ENCODE data around the gene P4HA2.

P4HA2 gene

GRCh38 chr5:132227485-132228240 lies at the start of gene P4HA2:
TSS of gene P4HA2 (minus strand) at chr5:132227853. CDS start at chr5:132218626, 9,227 bp downstream.
- no peak for DNase-seq (ENCODE audit: low read depth, low spot score)

- DNase-seq (ENCODE audit: low read depth, low spot score): no peak
Observed at GRCh38 chr5:132277256-132277655, 49.6 kb upstream of the P4HA2 start.

- DNase-seq (ENCODE audit: low read depth, low spot score): no peak
Observed at GRCh38 chr5:132275367-132276220, 47.9 kb upstream of the P4HA2 start.

- no peak for DNase-seq (ENCODE audit: low read depth, low spot score)
Observed at GRCh38 chr5:132274050-132274792, 46.6 kb upstream of the P4HA2 start.

GRCh38 chr5:132273631-132274030 lies 46.0 kb upstream of the P4HA2 start:
- no peak for DNase-seq (ENCODE audit: low read depth, low spot score)

GRCh38 chr5:132272311-132273210 lies 44.9 kb upstream of the P4HA2 start:
- DNase-seq (ENCODE audit: low read depth, low spot score): no peak

- no peak for DNase-seq (ENCODE audit: low read depth, low spot score)
Observed at GRCh38 chr5:132271251-132272246, 43.9 kb upstream of the P4HA2 start.

GRCh38 chr5:132270706-132271105 lies 43.1 kb upstream of the P4HA2 start:
- DNase-seq (ENCODE audit: low read depth, low spot score): no peak

- DNase-seq (ENCODE audit: low read depth, low spot score): no peak
Observed at GRCh38 chr5:132270335-132270665, 42.6 kb upstream of the P4HA2 start.

- DNase-seq (ENCODE audit: low read depth, low spot score): no peak
Observed at GRCh38 chr5:132269635-132270334, 42.1 kb upstream of the P4HA2 start.

GRCh38 chr5:132268769-132269551 lies 41.3 kb upstream of the P4HA2 start:
- DNase-seq (ENCODE audit: low read depth, low spot score): no peak

GRCh38 chr5:132267931-132268768 lies 40.5 kb upstream of the P4HA2 start:
- DNase-seq (ENCODE audit: low read depth, low spot score): no peak

GRCh38 chr5:132267166-132267739 lies 39.6 kb upstream of the P4HA2 start:
- DNase-seq (ENCODE audit: low read depth, low spot score): no peak

- no peak for DNase-seq (ENCODE audit: low read depth, low spot score)
Observed at GRCh38 chr5:132266836-132267160, 39.1 kb upstream of the P4HA2 start.

- DNase-seq (ENCODE audit: low read depth, low spot score): no peak
Observed at GRCh38 chr5:132266031-132266835, 38.6 kb upstream of the P4HA2 start.

- DNase-seq (ENCODE audit: low read depth, low spot score): no peak
Observed at GRCh38 chr5:132265336-132266030, 37.8 kb upstream of the P4HA2 start.
